ENCODE measurements around the gene FGR. TPM values are rescaled to one million over a fixed set of nuclear protein-coding genes. Genes with fewer than 3 reads are reported as not detected.

Gene FGR
- total RNA-seq, 1 donor from 2014 or later: not detected

GRCh38 chr1:27612718-27613117 is 22.3 kb downstream of the FGR start:
- H3K9ac ChIP-seq: no peak overlapping the region
- no peak overlapping the region for H3K4me2 ChIP-seq
- peaks cover 12% of the 10 kb centered on the region for H3K27me3 Mint-ChIP-seq (ENCODE audit: insufficient read depth, low read depth)
- no peak overlapping the region for H3K4me3 Mint-ChIP-seq
- H2AFZ ChIP-seq (replicated peaks): no peak overlapping the region
- no peaks in the 10 kb centered on the region for H3K36me3 Mint-ChIP-seq
- no peak overlapping the region for H3K4me3 ChIP-seq
- DNase-seq (ENCODE audit: low spot score): no peak
- H4K20me1 ChIP-seq (ENCODE audit: low read depth): peaks cover 2% of the 10 kb centered on the region
- H3K27ac ChIP-seq: no peak overlapping the region
- H3K9me3 Mint-ChIP-seq: no peaks in the 10 kb centered on the region
- H3K79me2 ChIP-seq (ENCODE audit: low read depth): no peaks in the 10 kb centered on the region
- peaks cover 35% of the 10 kb centered on the region for H3K4me1 Mint-ChIP-seq
- no peak overlapping the region for H3K27ac Mint-ChIP-seq
- peaks cover 9% of the 10 kb centered on the region for H3K4me1 ChIP-seq
- peaks cover 23% of the 10 kb centered on the region for H3K27me3 ChIP-seq
- TF ChIP-seq EZH2phosphoT487 (IDR thresholded peaks at IDR 0.05) (no peak), CTCF (IDR thresholded peaks at IDR 0.05) (no peak), EZH2 (IDR thresholded peaks at IDR 0.05) (no peak)
- H3K36me3 ChIP-seq: no peaks in the 10 kb centered on the region
- H3F3A ChIP-seq (ENCODE audit: low read depth): peaks cover 20% of the 10 kb centered on the region
- H3K9me3 ChIP-seq (ENCODE audit: low read depth): no peaks in the 10 kb centered on the region

DNA sequence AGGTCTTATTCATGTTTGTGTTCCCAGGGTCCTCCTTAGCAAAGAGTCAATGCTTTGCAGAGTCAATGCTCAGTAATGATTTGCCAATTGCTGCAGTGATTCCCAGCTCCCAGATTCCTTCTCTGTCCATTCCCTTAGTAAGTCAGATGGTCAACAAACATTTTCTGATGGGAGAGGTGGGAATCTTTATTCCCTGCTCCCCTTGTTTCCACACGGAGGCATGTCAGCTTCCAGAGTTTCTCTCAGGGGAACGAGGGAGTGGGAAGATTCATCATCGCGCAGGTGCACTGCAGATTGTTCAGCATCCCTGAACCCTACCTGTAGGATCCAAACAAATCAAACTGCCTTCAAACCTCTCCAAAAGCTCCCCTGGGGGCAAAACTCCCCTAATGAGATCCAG is 23.5 kb downstream of the FGR start:
- Mint-ChIP-seq H3K36me3 (no peaks in the 10 kb centered on the region), H3K9me3 (no peaks in the 10 kb centered on the region), H3K4me1 (peaks cover 46% of the 10 kb centered on the region), H3K27me3 (ENCODE audit: insufficient read depth, low read depth) (peaks cover 14% of the 10 kb centered on the region), H3K4me3 (no peak overlapping the region), H3K27ac (no peak overlapping the region)
- Histone ChIP-seq H3K9ac (no peak overlapping the region), H3K9me3 (ENCODE audit: low read depth) (no peaks in the 10 kb centered on the region), H3F3A (ENCODE audit: low read depth) (peaks cover 33% of the 10 kb centered on the region), H3K36me3 (no peaks in the 10 kb centered on the region), H4K20me1 (ENCODE audit: low read depth) (peaks cover 2% of the 10 kb centered on the region), H3K4me1 (peaks cover 20% of the 10 kb centered on the region), H3K27me3 (peaks cover 23% of the 10 kb centered on the region), H3K4me2 (no peak overlapping the region), H3K79me2 (ENCODE audit: low read depth) (no peaks in the 10 kb centered on the region), H3K4me3 (no peak overlapping the region), H3K27ac (no peak overlapping the region), H2AFZ (replicated peaks) (no peak overlapping the region)
- no peak for DNase-seq (ENCODE audit: low spot score)
- no peak for TF ChIP-seq EZH2 (IDR thresholded peaks at IDR 0.05)
- no peak for TF ChIP-seq CTCF (IDR thresholded peaks at IDR 0.05)
- TF ChIP-seq EZH2phosphoT487 (IDR thresholded peaks at IDR 0.05): no peak

DNA sequence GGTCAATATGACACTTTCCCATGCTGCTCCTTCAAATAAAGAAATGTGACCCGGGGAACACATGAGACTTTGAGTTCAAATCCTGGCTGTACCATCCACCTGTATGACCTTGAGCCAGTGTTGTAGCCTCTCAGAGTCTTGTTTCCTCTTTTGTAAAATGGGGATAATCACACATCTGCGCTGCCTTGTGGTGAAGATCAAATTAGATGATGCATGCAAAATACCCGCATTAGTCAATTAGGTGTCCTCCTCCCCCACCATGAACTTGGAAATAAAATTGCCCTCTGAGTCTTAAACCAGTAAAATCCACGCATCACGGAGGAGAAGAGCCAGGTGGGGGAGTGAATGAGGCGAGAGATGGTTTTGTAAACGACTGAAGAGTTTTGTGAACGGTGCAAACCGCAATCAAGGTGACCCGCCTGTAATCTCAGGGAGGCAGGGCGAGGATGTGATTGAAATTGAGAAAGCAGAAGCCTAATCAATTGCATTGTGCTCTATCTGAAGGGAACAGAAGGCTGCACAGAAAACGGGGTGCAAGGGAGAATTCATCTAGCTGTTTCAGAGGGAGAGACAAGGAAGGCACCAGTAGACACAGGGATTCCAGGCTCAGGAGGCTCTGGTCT is 25.3 kb downstream of the FGR start:
- Histone ChIP-seq H3K4me1 (peaks cover 37% of the 10 kb centered on the region), H3K4me3 (no peak overlapping the region), H3K27ac (no peak overlapping the region), H3K9ac (no peak overlapping the region), H3F3A (ENCODE audit: low read depth) (peaks cover 39% of the 10 kb centered on the region), H3K79me2 (ENCODE audit: low read depth) (no peaks in the 10 kb centered on the region), H3K9me3 (ENCODE audit: low read depth) (no peaks in the 10 kb centered on the region), H3K36me3 (no peaks in the 10 kb centered on the region), H3K27me3 (peaks cover 9% of the 10 kb centered on the region), H4K20me1 (ENCODE audit: low read depth) (no peaks in the 10 kb centered on the region), H2AFZ (replicated peaks) (no peak overlapping the region), H3K4me2 (no peak overlapping the region)
- Mint-ChIP-seq H3K4me3 (no peak overlapping the region), H3K9me3 (no peaks in the 10 kb centered on the region), H3K27ac (no peak overlapping the region), H3K4me1 (peaks cover 58% of the 10 kb centered on the region), H3K36me3 (no peaks in the 10 kb centered on the region), H3K27me3 (ENCODE audit: insufficient read depth, low read depth) (peaks cover 14% of the 10 kb centered on the region)
- no peak for TF ChIP-seq EZH2phosphoT487 (IDR thresholded peaks at IDR 0.05)
- no peak for TF ChIP-seq CTCF (IDR thresholded peaks at IDR 0.05)
- TF ChIP-seq EZH2 (IDR thresholded peaks at IDR 0.05): no peak
- no peak for DNase-seq (ENCODE audit: low spot score)
